Transverse colon (tissue), 3 donors: Measurements from ENCODE around the gene ATP6V1B1.

ENCODE experiments used
- POLR2A ChIP-seq: fragments of 450-650 bp; IDR thresholded peaks from one replicate; pipeline ENCODE4 v1.6.1; 2016; ENCODE audit warnings: antibody characterized with exemption, mild to moderate bottlenecking, moderate library complexity
- TF ChIP-seq, protein P1 (sequence below), 5 experiments: fragments of 200-600 bp in 3 of 5; fragments of 450-650 bp in 2 of 5; sonication (generic) in 3 of 5; IDR thresholded peaks; 1 replicate in 2 of 5; 2 replicates in 3 of 5; pipeline ENCODE4 v1.5.1; 2016 to 2017; ENCODE audit warnings: antibody characterized with exemption in 5 of 5, inconsistent platforms in 3 of 5, mild to moderate bottlenecking in 2 of 5, moderate library complexity in 1 of 5

DNA sequence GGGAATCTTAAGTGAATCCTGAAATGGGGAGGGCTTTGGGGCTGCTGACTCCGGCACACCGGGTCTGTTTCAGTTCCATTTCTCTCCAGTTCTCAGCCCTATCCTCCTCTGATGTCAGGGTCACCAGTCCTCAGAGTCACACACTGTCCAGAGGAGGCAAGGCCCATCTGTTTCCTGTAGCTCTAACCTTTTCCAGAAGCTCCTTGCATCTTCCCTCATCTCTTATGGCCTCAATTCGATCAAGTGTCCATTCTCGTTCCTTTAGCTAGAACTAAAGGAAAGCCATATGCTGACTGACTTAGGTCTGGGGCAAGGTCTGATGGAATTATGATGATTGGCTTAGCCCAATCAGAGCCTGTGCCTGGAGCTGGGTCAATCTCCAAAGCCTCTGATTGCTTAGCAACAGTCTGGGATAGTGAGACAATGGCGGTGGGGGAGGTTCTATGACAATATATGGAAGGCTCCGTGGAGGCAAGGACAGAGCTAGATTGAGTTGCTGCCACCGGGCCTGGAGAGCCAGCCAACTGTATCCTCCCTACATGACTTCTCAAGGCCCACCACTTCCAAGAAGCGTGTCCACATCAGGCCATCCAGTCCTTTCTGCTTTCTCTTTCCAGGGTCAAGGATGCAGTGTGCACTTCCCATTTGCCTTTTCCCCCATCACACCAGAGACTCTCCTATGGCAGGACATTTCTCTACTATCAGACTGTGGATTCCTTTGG is 48.0 kb downstream of the ATP6V1B1 start:
- no peak for TF ChIP-seq POLR2A
- TF ChIP-seq, protein P1, sequence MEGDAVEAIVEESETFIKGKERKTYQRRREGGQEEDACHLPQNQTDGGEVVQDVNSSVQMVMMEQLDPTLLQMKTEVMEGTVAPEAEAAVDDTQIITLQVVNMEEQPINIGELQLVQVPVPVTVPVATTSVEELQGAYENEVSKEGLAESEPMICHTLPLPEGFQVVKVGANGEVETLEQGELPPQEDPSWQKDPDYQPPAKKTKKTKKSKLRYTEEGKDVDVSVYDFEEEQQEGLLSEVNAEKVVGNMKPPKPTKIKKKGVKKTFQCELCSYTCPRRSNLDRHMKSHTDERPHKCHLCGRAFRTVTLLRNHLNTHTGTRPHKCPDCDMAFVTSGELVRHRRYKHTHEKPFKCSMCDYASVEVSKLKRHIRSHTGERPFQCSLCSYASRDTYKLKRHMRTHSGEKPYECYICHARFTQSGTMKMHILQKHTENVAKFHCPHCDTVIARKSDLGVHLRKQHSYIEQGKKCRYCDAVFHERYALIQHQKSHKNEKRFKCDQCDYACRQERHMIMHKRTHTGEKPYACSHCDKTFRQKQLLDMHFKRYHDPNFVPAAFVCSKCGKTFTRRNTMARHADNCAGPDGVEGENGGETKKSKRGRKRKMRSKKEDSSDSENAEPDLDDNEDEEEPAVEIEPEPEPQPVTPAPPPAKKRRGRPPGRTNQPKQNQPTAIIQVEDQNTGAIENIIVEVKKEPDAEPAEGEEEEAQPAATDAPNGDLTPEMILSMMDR (IDR thresholded peaks at IDR 0.05), result no peak
